Measurements from ENCODE around the gene MATN4.
"Not testable (repeated sequence)": the region's sequence is repeated elsewhere in the genome, so short reads cannot be mapped to it uniquely, and the experiment has no call there.

The MATN4 gene, protein sequence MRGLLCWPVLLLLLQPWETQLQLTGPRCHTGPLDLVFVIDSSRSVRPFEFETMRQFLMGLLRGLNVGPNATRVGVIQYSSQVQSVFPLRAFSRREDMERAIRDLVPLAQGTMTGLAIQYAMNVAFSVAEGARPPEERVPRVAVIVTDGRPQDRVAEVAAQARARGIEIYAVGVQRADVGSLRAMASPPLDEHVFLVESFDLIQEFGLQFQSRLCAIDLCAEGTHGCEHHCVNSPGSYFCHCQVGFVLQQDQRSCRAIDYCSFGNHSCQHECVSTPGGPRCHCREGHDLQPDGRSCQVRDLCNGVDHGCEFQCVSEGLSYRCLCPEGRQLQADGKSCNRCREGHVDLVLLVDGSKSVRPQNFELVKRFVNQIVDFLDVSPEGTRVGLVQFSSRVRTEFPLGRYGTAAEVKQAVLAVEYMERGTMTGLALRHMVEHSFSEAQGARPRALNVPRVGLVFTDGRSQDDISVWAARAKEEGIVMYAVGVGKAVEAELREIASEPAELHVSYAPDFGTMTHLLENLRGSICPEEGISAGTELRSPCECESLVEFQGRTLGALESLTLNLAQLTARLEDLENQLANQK

DNA sequence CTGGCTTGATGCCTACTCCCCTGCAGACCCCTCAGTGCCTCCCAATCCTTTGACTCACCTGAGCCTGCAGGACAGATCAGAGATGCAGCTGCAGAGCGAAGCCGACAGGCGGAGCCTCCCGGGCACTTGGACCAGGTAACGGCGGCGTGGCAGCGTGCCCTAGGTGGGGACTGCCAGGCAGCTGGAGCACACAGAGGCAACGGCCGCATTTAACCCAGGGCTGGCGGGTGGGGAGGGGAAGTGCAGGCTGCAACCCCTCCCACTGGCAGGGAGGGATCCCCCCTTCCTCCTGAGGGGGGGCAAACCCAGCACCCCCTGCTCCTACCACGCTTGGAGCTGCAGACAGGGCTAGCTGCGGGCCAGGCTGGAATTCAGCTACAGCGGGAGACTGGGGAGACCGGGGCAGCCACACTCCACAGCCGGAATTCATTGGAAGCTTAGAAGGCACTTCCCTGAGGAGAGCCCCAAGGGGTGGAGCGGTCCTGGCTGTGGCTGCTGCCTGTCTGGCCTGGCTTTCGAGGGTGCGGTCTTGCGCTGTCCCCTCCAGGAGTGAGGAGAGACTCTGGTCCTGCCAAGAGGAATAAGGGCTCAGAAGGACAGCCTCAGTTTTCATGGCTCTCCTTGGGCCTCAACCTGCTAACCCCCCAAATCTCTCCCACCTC is at the start of gene MATN4:
Gene MATN4, minus strand, starts transcription at position 183 of the 662 bp plus-strand sequence. CDS start 2,717 bp downstream, outside the sequence.
- no peak for DNase-seq (ENCODE audit: low read depth in 2 of 2, low spot score in 1 of 2)

DNA sequence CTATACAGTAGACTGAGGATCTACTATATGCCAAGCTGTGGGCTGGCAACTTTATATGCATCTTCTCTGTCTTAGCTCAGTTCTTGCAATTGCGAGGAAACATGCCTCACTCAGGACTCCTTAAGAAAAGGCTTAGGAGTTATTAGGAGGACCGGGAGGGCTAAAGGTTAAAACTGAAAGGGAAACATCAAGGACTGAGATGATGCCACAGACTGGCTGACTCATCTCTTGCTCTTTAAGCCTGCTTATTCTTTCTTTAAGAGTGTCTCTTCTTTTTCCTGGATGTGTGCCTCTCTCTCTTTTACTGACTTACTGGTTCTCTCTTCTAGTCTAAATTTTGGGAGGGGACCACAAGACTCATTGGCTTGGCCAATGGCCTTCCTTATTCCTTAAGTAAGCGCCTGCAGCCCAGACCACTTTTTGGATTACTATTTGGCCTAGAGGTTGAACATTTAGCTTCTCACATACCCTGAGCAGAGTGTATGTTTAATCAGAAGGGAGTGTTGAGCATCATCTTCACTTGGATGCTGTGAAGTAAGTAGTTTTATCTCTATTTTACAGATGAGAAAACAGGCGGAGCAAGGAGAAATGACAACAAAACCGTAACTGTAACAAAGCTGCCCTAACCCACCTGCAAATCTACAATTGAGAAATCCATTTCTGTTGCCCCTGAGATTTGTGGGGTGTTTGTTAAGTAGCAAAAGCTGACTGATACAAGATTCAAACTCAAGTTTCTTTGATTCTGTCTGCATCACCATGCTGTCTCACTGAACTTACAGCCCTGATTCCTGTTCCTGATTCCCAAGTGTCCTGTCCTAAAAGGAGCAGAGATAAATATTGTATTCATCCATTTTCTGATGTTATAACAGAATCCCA is 47.3 kb upstream of the MATN4 start:
- DNase-seq (ENCODE audit: low read depth in 2 of 2, low spot score in 1 of 2): no peak

DNA sequence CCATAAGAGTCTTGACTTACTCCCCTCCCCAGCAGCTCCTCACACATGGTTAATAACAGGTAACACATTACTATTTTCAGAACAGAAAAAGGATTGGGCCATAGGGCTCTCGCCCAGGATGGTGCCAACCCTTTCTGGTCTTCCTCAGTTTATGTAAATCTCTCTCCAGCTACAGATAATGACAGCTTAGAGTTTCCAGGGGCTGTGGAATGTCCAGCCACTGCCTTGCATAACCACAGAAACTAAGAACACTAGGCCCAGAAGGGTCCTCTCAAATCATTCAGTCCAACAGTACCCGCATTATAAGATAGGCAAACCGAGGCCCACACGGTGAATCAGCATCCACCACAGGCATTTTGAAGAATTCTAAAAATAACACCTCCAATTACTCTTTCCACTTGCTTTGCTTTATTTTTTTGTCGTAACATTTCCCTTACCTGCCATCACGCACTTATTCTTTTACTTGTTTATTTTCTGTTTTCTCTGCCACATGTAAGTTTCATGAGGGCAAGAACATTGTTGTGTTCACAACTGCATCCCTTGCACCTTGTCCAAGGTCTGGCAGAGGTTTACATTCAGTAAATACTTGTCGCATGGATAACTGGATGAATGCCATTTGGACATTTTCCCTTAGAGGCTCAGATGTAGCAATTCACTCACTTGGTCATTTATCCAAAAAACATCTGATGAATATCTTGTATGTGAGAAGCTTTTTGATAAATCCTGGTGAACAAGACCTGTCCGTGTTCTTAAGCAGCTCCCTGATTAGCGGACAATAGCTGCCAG is 46.5 kb upstream of the MATN4 start:
- DNase-seq (ENCODE audit: low read depth in 2 of 2, low spot score in 1 of 2): no peak

DNA sequence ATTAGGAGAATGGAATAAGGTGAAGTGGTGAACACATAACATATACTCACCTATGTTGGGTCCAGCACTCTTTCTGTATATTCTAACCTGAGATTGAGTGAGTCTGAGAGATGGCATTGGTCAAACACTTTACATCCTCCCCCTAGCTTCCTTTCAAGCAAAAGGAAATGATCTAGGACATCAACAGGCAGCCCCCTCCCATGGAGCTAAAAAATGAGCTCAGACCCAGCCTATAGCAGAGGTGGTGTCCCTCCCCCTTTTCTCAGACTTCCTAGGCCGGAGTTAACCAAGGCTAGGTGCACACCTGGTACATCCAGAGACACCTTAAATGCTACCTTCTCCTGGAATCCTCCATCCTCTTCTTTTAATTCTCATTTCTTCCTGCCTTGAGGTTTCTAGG is 45.6 kb upstream of the MATN4 start:
- no peak for DNase-seq (ENCODE audit: low read depth in 2 of 2, low spot score in 1 of 2)

DNA sequence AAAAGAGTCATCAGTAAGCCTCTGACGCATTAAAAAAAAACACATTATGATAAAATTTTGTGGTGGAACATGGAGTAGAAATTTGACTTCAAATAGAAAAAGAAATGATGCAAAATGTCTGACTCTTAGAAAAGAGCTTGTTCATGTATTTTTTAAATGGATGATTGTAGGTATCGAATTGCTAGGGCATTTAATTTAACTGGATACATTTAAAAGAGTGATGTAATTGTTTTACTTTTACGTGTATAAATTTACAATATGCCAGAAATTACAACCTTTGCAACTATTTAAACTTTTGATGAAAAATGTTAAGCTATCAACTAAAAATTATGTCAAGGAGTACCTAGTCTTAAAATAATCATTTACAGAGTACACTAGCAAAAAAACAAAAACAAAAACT is 44.6 kb upstream of the MATN4 start:
- DNase-seq (ENCODE audit: low read depth in 2 of 2, low spot score in 1 of 2): no peak

DNA sequence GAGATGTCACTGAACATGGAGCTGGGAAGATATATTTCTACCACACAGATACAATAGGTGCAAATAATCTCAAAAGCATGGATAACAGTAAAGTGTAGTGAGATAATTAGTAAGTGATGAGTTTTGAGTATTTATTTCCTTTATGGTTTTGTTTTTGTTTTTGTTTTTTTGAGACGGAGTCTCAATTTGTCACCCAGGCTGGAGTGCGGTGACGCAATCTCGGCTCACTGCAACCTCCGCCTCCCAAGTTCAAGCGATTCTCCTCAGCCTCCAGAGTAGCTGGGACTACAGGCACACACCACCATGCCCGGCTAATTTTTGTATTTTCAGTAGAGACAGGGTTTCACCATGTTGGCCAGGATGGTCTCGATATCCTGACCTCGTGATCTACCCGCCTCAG is 42.7 kb upstream of the MATN4 start:
- DNase-seq (ENCODE audit: low read depth in 2 of 2, low spot score in 1 of 2): not testable (repeated sequence)

DNA sequence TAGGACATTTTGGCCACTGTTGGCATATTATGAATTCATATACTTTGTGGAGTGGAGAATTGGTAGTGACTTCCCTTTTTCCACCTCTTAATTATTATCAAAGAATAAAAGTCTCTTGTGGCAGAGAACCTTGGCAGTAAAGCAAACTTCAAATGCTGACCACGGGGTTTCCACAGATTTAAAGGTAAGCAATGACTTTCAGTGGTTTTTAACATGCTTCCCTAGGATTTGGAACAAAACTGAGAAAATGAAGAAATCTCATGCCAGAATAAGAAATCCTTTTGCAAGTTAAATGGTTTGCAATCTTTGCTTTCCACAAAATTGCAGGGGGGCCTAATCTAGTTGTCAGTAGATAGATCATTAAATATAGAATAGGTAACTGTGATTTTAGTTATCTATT is 42.1 kb upstream of the MATN4 start:
- no peak for DNase-seq (ENCODE audit: low read depth in 2 of 2, low spot score in 1 of 2)

DNA sequence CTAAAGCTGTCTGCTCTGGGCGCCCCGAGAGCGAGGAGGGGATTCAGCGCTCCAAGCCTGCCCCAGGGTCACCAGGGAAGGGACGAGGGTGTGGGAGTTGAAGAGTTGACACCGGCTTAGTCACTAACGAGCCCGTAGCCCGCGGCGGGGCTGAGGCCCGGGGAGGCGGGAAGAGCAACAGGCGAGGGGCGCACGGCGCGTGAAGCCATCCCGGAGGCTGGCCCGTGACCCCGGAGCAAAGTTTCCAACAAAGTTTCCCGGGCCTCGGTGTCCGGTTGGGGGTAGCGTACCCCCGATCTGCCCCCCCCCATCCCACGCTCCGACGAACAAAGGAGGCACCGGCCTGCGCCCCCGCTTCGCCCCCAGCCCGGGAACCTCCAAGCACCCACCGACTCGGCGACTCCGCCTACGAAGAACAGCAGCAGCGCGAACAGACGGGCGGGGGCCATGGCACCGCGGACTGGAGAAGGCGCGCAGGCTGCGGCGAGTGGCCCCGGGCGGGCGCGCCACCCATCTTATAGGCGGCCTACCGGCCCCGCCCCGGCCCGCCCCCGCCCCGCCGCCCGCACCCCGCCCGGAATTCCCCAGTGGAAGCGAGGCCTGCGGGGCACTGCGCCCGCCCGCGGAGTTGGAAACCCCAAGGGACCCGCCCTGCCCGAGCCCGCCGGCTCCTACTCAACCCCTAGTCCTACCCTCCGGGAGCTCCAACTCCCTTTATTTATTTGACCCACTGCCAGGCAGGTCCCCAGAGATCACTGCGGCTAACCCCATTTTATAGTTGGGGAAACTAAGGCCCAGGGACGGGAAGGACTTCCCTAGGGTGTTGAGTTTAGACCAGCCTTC is 40.1 kb upstream of the MATN4 start, which contains the start of gene SDC4:
Gene SDC4, minus strand, starts transcription at position 489 of the 843 bp plus-strand sequence. Its CDS starts 40 bp downstream, at position 449.
- peak in 1 of 2 donors; percentile 50 for DNase-seq (ENCODE audit: low read depth in 2 of 2, low spot score in 1 of 2)

DNA sequence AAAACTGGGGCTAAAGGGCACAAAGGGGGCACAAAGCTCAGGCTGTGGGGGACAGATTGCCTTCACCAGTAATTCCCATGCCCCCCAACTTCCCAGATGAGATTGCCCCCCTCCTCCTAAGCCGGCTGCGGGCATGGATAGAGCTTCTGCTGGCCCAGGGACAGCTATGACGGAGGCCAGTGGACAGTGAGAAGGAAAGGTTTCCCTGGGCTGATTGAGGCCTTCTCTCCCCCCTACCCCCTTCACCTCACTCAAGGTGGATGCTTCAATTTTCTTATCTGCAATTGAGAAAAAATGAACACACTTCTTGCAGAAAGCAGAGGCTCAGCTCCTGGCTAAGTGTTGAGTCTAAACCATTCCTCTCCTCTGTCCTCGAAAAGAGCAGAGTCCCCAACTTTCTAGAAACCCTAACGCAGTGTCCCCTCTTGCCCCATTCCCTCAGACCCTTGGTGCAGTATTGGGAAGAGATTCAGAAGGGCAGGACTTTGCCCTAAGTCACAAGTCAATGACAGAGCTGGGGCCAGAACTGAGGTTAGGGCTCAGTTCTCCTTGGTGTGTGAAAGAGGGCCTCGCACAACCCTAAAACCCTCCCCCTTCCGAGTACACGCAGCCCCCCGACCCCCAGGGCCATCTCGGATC is 39.3 kb upstream of the MATN4 start:
- DNase-seq (ENCODE audit: low read depth in 2 of 2, low spot score in 1 of 2): no peak

DNA sequence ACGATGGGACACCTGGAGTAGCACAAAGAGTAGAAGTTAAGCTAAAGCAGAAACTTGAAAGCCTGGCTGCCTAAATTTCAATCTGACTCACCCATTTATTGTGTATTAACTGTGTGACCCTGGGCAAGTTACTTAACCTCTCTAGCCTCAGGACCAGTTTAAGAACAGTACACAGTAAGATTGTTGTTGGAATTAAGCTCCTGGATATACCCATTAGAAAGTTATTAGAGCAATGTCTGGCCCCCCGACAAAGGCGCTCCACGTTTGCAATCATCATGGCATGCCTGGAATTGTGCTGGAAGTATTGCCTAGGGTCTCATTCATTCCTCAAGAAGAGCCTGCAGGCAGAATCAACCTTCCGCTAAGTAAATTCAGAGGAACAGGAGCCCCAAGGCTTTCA is 38.8 kb upstream of the MATN4 start:
- DNase-seq (ENCODE audit: low read depth in 2 of 2, low spot score in 1 of 2): no peak

DNA sequence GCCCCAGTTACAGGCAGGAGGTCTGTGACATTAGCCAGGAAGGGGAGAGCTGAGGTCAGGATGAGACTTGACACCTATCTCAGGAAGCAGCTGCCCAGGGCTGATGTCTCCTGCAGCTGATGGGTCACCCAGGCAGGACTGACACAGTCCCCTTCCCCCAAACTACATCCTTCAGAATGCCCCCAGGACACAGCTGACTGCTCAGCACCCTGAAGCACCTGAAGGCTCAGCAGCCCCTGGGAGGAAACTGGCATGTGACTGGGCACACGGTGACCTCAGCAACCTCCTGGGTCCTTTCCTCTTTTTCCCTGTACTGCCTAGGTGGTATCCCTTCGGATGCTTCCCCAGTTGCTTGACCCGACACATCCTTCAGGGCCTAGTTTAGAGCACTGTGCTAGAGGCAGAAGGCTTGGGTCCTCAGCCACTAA is 38.2 kb upstream of the MATN4 start:
- DNase-seq (ENCODE audit: low read depth in 2 of 2, low spot score in 1 of 2): no peak

DNA sequence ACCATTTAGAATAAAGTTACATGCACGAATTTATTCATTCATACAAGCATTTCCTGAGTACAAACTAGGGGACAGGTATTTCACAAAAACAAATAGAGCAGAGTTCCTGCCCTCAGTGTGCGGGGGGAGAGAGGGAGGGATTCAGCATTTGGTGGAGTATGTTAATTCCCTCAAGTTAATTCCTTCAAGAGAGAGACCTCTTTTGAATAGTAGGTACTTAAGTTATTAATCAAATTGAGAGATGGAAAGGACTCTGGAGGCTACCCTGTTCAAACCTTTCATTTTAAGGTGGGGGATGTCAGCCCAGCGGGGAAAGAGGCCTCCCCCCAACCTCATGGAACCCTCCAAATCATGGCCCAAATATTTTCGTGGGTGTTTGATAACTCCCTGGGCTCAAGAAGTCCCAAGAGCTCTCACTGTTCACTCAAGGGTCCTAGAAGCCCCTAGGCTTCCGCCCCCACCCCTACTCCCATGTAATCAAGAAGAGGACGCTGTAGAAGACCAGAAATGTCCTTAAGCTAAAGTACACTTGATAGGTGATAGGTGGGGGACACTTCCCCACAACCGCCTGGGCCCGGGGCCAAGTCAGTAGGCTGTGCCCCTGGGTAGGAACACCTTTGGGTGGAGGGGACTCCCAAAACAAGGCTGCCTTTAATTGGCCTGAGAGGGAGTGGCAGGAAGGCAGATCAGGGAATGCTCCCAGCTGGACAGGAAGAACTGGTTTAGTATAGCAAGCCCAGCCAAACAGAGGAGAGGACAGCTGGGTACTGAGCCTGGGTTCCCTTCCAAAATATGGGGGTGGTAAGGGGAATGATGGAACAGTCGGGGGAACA is 37.2 kb upstream of the MATN4 start:
- DNase-seq (ENCODE audit: low read depth in 2 of 2, low spot score in 1 of 2): no peak

DNA sequence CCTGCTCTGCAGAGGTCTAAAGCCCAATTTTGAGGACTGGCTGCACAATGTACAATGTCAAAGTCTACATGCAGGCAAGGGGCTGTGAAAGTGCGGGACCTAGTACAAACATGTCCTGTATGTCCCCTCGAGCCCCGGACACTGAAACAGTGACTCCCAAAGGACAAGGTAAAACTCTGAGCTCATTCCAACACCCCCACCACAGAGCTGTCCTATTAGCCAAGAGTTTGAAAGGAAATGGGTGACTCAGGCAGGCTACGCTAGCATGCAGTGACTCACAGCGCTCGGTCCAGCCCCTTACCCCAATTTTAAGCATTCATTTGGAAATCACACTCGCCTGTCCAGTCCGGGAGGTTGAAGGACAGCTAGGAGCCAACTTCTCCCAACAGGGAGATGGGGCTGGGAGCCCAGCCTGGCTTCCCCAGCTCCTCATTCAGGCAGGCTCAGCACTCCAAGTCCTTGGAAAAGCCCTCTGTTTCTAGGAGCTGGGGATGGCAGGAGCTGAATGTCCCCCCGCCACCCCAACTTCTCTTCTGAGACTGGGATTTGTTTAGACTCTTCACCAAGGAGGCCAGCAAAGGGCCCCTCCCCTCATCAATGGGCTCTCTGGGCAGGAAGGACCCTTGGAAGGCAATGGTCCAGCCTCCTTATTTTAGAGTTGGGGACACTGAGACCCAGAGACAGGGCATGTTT is 36.2 kb upstream of the MATN4 start:
- DNase-seq (ENCODE audit: low read depth in 2 of 2, low spot score in 1 of 2): no peak

DNA sequence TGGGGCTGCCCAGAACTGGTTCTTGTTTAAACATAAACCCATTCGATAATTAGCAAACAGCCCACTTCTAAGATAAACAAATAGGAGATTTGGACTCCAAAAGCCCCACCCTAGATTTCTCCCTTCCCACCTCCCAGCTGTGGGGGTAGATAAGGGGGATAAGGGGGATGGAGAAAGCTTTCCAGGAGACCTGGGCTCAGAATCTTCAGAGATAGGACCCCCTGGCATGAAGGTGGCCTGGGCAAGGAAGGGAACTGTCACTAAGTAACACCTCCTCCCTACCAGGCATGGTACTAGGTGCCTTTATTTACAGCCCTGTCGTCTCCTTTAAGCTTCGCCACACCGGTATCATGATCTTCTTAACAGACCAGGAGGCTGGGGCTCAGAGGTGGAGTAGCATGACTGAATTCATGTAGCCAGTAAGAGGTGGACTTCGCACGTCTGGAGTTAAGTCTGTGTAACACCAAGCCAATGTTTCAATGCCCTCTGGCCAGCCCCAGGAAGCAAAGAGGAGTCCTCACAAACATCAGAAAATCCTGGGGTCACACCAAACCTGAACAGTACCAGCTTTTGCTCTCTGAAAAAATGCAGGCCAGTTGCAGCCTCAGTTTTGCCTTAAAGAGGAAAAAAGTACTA is 35.6 kb upstream of the MATN4 start:
- DNase-seq (ENCODE audit: low read depth in 2 of 2, low spot score in 1 of 2): no peak

DNA sequence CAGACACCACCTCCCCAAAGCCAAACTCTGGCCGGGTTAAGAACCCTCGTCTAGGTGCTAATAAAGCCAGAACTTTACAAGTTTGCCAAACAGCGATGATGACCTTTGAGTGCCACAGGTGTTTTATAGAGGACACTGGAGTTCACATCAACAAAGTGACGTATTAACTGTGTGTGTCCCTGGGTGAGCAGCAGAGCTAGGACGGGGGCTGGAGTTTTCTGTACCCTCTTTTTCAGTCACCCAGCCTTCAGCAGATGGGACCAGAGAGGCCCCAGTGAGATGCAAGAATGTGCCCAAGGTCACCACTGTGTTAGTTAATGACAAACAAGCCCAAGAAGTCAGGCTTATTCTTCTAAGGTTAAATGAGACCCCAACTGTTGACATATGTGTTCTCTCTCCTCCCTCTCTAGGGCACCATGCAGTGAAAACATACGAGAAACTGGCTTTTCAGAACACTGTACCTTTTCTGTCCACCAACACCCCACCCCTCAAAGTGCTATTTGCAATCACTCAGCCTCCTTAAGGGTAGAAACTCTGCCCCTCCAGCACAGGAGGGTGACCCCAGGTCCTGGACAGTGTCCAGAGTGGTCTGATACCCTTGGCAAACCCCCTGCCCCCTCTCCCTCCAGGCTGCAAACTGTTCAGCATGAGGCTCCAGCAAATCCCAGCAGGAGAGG is 34.9 kb upstream of the MATN4 start:
- DNase-seq (ENCODE audit: low read depth in 2 of 2, low spot score in 1 of 2): no peak

Measured in stimulated activated CD8-positive, alpha-beta memory T cell treated with anti-CD3 and anti-CD28 coated beads, Interleukin-4, amount 100 ng/mL, for 4 hours (primary cell).